A549 (cell line): ENCODE measurements around the gene TAS1R3. TPM values are rescaled to one million over a fixed set of nuclear protein-coding genes. Genes with fewer than 3 reads are reported as not detected.

ENCODE experiments used
- ATAC-seq, 2 experiments: fragments of 200-7000 bp in 1 of 2; fragments of >200 bp in 1 of 2; cut with Nextera tagmentation in 1 of 2; cut with Tn5 transposase in 1 of 2; 3 replicates each; pipeline versions ENCODE4 v1.8.0 to v1.9.1; 2018 to 2020; ENCODE audit warnings: mild to moderate bottlenecking in 1 of 2, moderate library complexity in 1 of 2
- CTCF ChIA-PET: fragments of 300-600 bp; sonication (Branson Sonifier 250); formaldehyde crosslinking; extraction: SDS; loops from one replicate; lab custom pipeline; 2021; ENCODE audit warnings: antibody characterized with exemption, inconsistent platforms; lab: Yijun Ruan, JAX
- POLR2A ChIA-PET: fragments of 350-600 bp; formaldehyde crosslinking; extraction: SDS; loops from one replicate; lab custom pipeline; 2021; ENCODE audit warnings: antibody characterized with exemption, inconsistent platforms; lab: Yijun Ruan, JAX
- DNase-seq, 2 experiments: peaks; one replicate each; pipeline versions ENCODE4 v3.0.0 to v3.0.0-alpha.2; 2011 to 2016; ENCODE audit warnings: low read depth in 1 of 2, low spot score in 1 of 2
- FAIRE-seq: peaks from 2 replicates; lab custom pipeline; 2011; peaks lifted over from hg19 to GRCh38; lab: Jason Lieb, UNC
- H3K27ac ChIP-seq, 2 experiments: fragments of >200 bp; sonication (Bioruptor Twin); formaldehyde crosslinking; 3 replicates each; pipeline ENCODE4 v1.5.1; 2016 to 2017
- H3K4me1 ChIP-seq: fragments of >200 bp; sonication (Bioruptor Twin); formaldehyde crosslinking; 3 replicates; pipeline ENCODE4 v1.6.1; 2016
- H3K4me2 ChIP-seq: fragments of >200 bp; sonication (Bioruptor Twin); formaldehyde crosslinking; 3 replicates; pipeline ENCODE4 v1.6.1; 2016
- H3K4me3 ChIP-seq: fragments of >200 bp; sonication (Bioruptor Twin); formaldehyde crosslinking; 3 replicates; pipeline ENCODE4 v1.5.1; 2016
- H3K9me3 ChIP-seq: fragments of >200 bp; sonication (Bioruptor Twin); formaldehyde crosslinking; 3 replicates; pipeline ENCODE4 v1.6.1; 2016
- BHLHE40 ChIP-seq: IDR thresholded peaks from 2 replicates; pipeline ENCODE4 v1.6.1; 2012; ENCODE audit warnings: low read depth, low read length, inconsistent platforms
- CBX2 ChIP-seq: fragments of 200-600 bp; sonication (generic); IDR thresholded peaks from 2 replicates; pipeline ENCODE4 v1.6.1; 2016; ENCODE audit warnings: low read depth, mild to moderate bottlenecking, borderline replicate concordance
- EP300 ChIP-seq, 2 experiments: fragments of >200 bp; sonication (Bioruptor Twin); formaldehyde crosslinking; IDR thresholded peaks; 2 replicates in 1 of 2; 3 replicates in 1 of 2; pipeline ENCODE4 v1.6.1; 2016 to 2017
- FOXS1 ChIP-seq: fragments of 250-450 bp; sonication (Bioruptor Pico); IDR thresholded peaks from 2 replicates; pipeline ENCODE4 v1.5.0; 2020; ENCODE audit warnings: mild to moderate bottlenecking, moderate library complexity
- HMGXB4 ChIP-seq: fragments of 250-450 bp; sonication (Bioruptor Pico); IDR thresholded peaks from 2 replicates; pipeline ENCODE4 v1.5.0; 2021; ENCODE audit warnings: mild to moderate bottlenecking, moderate library complexity, borderline replicate concordance
- HOXB13 ChIP-seq: fragments of 250-450 bp; sonication (Bioruptor Pico); IDR thresholded peaks from 2 replicates; pipeline ENCODE4 v1.5.0; 2020; ENCODE audit warnings: low read depth, mild to moderate bottlenecking, moderate library complexity
- JUN ChIP-seq, 2 experiments: fragments of >200 bp; sonication (Bioruptor Twin); formaldehyde crosslinking; IDR thresholded peaks; 2 replicates in 1 of 2; 3 replicates in 1 of 2; pipeline ENCODE4 v1.6.1; 2016 to 2017
- JUNB ChIP-seq: fragments of >200 bp; sonication (Bioruptor Twin); formaldehyde crosslinking; IDR thresholded peaks from 2 replicates; pipeline ENCODE4 v1.6.1; 2016
- KDM1A ChIP-seq: fragments of 200-600 bp; sonication (generic); IDR thresholded peaks from 2 replicates; pipeline ENCODE4 v1.6.1; 2016; ENCODE audit warnings: low read depth, mild to moderate bottlenecking
- MAX ChIP-seq: IDR thresholded peaks from 2 replicates; pipeline ENCODE4 v1.6.1; 2012
- MYC ChIP-seq: IDR thresholded peaks from 2 replicates; pipeline ENCODE4 v1.6.1; 2012; ENCODE audit warnings: mild to moderate bottlenecking, inconsistent platforms, low read length, improper control_type of control experiment, borderline replicate concordance
- NFE2L2 ChIP-seq: fragments of 150-350 bp; conservative IDR thresholded peaks from 2 replicates; pipeline ENCODE4 v1.6.1; 2014; ENCODE audit warnings: low read length
- PHF8 ChIP-seq: fragments of 200-600 bp; sonication (generic); IDR thresholded peaks from 2 replicates; pipeline ENCODE4 v1.6.1; 2016; ENCODE audit warnings: low read depth, mild to moderate bottlenecking, antibody characterized with exemption, moderate library complexity, borderline replicate concordance
- POLR2AphosphoS2 ChIP-seq: conservative IDR thresholded peaks from 2 replicates; pipeline ENCODE4 v1.6.1; 2012; ENCODE audit warnings: low read length, improper control_type of control experiment, inconsistent platforms
- REST ChIP-seq: fragments of 200-600 bp; sonication (generic); IDR thresholded peaks from 2 replicates; pipeline ENCODE4 v1.6.1; 2016; ENCODE audit warnings: antibody characterized with exemption, mild to moderate bottlenecking, moderate library complexity
- RFX5 ChIP-seq: fragments of 450-650 bp; IDR thresholded peaks from 2 replicates; pipeline ENCODE4 v1.7.1; 2014; ENCODE audit warnings: antibody characterized with exemption, mild to moderate bottlenecking, moderate library complexity
- RNF2 ChIP-seq: fragments of 200-600 bp; sonication (generic); IDR thresholded peaks from 2 replicates; pipeline ENCODE4 v1.6.1; 2016; ENCODE audit warnings: low read depth, mild to moderate bottlenecking, antibody characterized with exemption, moderate library complexity, borderline replicate concordance
- SMC3 ChIP-seq: fragments of >200 bp; sonication (Bioruptor Twin); formaldehyde crosslinking; IDR thresholded peaks from 3 replicates; pipeline ENCODE4 v1.6.1; 2018; ENCODE audit warnings: inconsistent platforms
- SREBF2 ChIP-seq: fragments of 450-650 bp; IDR thresholded peaks from 2 replicates; pipeline ENCODE4 v1.6.1; 2014; ENCODE audit warnings: mild to moderate bottlenecking, moderate library complexity
- TFCP2L1 ChIP-seq: fragments of 250-450 bp; sonication (Bioruptor Pico); IDR thresholded peaks from 2 replicates; pipeline ENCODE4 v1.5.0; 2021; ENCODE audit warnings: mild to moderate bottlenecking
- TP53 ChIP-seq: fragments of 250-450 bp; sonication (Bioruptor Pico); IDR thresholded peaks from 2 replicates; pipeline ENCODE4 v1.5.0; 2021; ENCODE audit warnings: mild to moderate bottlenecking, moderate library complexity
- USF2 ChIP-seq: fragments of 450-650 bp; IDR thresholded peaks from 2 replicates; pipeline ENCODE4 v1.6.1; 2014; ENCODE audit warnings: antibody characterized with exemption
- ZFP36 ChIP-seq: fragments of 450-650 bp; IDR thresholded peaks from 2 replicates; pipeline ENCODE4 v1.6.1; 2014; ENCODE audit warnings: borderline replicate concordance; ENCODE audit not compliant: partially characterized antibody
- ZSCAN20 ChIP-seq: fragments of 250-450 bp; sonication (Bioruptor Pico); IDR thresholded peaks from 2 replicates; pipeline ENCODE4 v1.8.0; 2022; ENCODE audit warnings: mild to moderate bottlenecking, moderate library complexity
- WGBS: methylation state at CpG from one replicate; pipeline ENCODE4 v1.1.6; 2017; ENCODE audit errors: missing lambda C conversion rate; 5-methylcytosine and 5-hydroxymethylcytosine counted together
- polyA plus RNA-seq, 4 experiments: library from polyadenylated mRNA; depleted of rRNA in 3 of 4; stranded (reverse); fragments of >200 nt; fragmentation: RNase III in 1 of 4; extraction: RNeasy Plus Mini Kit Qiagen cat#74134 plus additional on column Dnase treatment in 1 of 4; gene quantifications; 2 replicates in 3 of 4; 3 replicates in 1 of 4; pipeline ENCODE4 v1.2.3, GENCODE V29; 2011 to 2017
- TF ChIP-seq, protein P1 (sequence below): fragments of 150-350 bp; IDR thresholded peaks from 2 replicates; pipeline ENCODE4 v1.6.1; 2014; ENCODE audit warnings: low read depth, mild to moderate bottlenecking, low read length

Gene TAS1R3
- polyA plus RNA-seq, 2 of the 4 experiments (the other 2 are of a cell fraction): 0.05 to 0.15 TPM

DNA sequence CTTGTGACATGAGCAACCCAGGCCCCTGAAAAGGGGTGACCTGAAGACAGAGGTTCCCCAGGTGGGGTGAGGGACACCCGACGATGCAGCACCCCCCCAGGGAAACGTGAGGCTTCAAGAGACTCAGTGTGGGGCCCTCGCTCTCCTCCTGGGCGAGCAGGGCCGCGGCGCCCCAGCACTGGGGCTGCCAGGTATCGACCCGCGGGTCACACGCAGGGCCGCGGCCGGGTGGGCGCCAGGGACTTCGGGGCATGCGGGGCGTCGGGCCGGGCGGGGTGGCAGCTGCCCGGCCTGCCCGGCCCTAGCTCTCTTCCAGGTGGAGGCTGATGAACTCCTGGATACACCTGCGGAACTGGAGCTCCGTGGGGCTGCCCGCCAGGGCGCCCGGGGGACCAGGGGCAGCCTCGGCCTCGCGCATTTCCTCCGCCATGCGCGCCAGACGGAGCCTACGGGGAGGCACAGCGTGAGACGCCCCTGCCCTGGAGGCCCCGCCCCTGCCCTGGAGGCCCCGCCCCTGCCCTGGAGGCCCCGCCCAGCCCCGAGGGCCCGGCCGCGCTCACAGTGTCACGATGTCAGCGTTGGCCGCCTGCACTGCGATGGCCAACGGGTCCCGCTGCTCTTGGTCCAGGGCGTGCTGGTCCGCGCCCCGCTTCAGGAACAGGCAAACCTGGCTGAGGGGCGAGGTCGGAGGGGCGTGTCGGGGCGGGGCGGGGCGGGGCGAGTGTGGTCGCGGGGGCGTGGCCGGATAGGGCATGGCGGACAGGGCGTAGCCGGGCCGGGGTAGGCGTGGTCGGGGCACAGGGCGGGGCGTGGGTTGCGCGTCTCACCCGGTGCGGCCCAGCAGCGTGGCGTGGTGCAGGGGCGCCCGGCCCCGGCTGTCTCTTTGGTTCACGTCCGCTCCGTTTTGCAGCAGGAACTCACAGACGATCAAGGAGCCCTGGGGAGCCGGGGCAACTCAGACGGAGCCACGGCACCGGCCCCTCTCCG is 37.5 kb upstream of the TAS1R3 start:
- H3K4me3 ChIP-seq: no peak overlapping the region
- DNase-seq: no peak
- H3K9me3 ChIP-seq: no peaks in the 10 kb centered on the region
- TF ChIP-seq FOXS1 (CRISPR knock-in tag) (no peak), JUN (IDR thresholded peaks at IDR 0.05) (no peak), ZFP36 (no peak), NFE2L2 (no peak), TFCP2L1 (CRISPR knock-in tag) (no peak), HOXB13 (CRISPR knock-in tag) (no peak), KDM1A (no peak), ZSCAN20 (no peak), USF2 (no peak), REST (no peak), MYC (no peak), CBX2 (no peak), EP300 (IDR thresholded peaks at IDR 0.05) (no peak)
- TF ChIP-seq, protein P1, sequence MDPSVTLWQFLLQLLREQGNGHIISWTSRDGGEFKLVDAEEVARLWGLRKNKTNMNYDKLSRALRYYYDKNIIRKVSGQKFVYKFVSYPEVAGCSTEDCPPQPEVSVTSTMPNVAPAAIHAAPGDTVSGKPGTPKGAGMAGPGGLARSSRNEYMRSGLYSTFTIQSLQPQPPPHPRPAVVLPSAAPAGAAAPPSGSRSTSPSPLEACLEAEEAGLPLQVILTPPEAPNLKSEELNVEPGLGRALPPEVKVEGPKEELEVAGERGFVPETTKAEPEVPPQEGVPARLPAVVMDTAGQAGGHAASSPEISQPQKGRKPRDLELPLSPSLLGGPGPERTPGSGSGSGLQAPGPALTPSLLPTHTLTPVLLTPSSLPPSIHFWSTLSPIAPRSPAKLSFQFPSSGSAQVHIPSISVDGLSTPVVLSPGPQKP: no peak
- ChIA-PET POLR2A (no interaction called here), CTCF (interaction anchor here (1.1 to 3.7 kb wide), 3 partner anchors 15 to 191 kb away, joined by 3 to 17 read pairs (median 17); partner anchors contain the start of gene SCNN1D)
- H3K4me1 ChIP-seq: no peaks in the 10 kb centered on the region
- WGBS: 95% methylated on average over 22 of the region's 94 CpGs
- FAIRE-seq: no peak
- no peak overlapping the region for H3K27ac ChIP-seq
- no peak for ATAC-seq
- no peak overlapping the region for H3K4me2 ChIP-seq

- Histone ChIP-seq H3K27ac (no peak overlapping the region), H3K4me3 (no peak overlapping the region), H3K4me2 (no peak overlapping the region), H3K4me1 (no peaks in the 10 kb centered on the region), H3K9me3 (no peaks in the 10 kb centered on the region)
- DNase-seq (no peak), ATAC-seq (no peak), FAIRE-seq (no peak)
- ChIA-PET CTCF (interaction anchor here (3.7 kb wide), 1 partner anchor 172 kb away, joined by 17 read pairs; no protein-coding TSS in a partner anchor), POLR2A (no interaction called here)
- no CpG with 5 or more reads among the region's 58 CpGs for whole genome bisulfite sequencing
- TF ChIP-seq HOXB13 (CRISPR knock-in tag): no peak
- TF ChIP-seq KDM1A: no peak
- no peak for TF ChIP-seq TFCP2L1 (CRISPR knock-in tag)
- TF ChIP-seq HMGXB4 (CRISPR knock-in tag): no peak
- TF ChIP-seq JUNB: no peak
- TF ChIP-seq SREBF2: no peak
- TF ChIP-seq TP53 (CRISPR knock-in tag): no peak
- no peak for TF ChIP-seq SMC3
- TF ChIP-seq FOXS1 (CRISPR knock-in tag): no peak
- no peak for TF ChIP-seq RNF2
- TF ChIP-seq PHF8: no peak
- no peak for TF ChIP-seq BHLHE40
- TF ChIP-seq MYC: no peak
- TF ChIP-seq, protein P1: no peak
- TF ChIP-seq RFX5: no peak
- TF ChIP-seq MAX: no peak
- TF ChIP-seq POLR2AphosphoS2: no peak
Observed at GRCh38 chr1:1294250-1294890, 36.7 kb upstream of the TAS1R3 start.
